Keratinocyte (primary cell): ENCODE data around the gene SLC10A3. TPM values are rescaled to one million over a fixed set of nuclear protein-coding genes. Genes with fewer than 3 reads are reported as not detected.

Experiments used
- DNase-seq: peaks from one replicate; pipeline ENCODE4 v3.0.0-alpha.2; 2011; ENCODE audit warnings: low read depth, missing footprints, low spot score
- FAIRE-seq: peaks from 2 replicates; lab custom pipeline; 2011; peaks lifted over from hg19 to GRCh38; lab: Jason Lieb, UNC
- H2AFZ ChIP-seq: 2 replicates; pipeline ENCODE4 v1.6.0; 2012; ENCODE audit warnings: low read length, control low read depth, inconsistent platforms; ENCODE audit not compliant: control insufficient read depth
- H3K27ac ChIP-seq: 2 replicates; pipeline ENCODE4 v1.5.1; 2011; ENCODE audit warnings: low read length; ENCODE audit not compliant: control insufficient read depth, insufficient read depth
- H3K27me3 ChIP-seq: 3 replicates; pipeline ENCODE4 v1.6.0; 2011; ENCODE audit warnings: low read length; ENCODE audit not compliant: control insufficient read depth, insufficient read depth; ENCODE audit errors: extremely low read depth
- H3K36me3 ChIP-seq, 2 experiments: 2 replicates in 1 of 2; 3 replicates in 1 of 2; pipeline ENCODE4 v1.5.1; 2011; ENCODE audit warnings: low read length in 2 of 2, mild to moderate bottlenecking in 1 of 2; ENCODE audit not compliant: control insufficient read depth in 2 of 2, insufficient read depth in 2 of 2; ENCODE audit errors: extremely low read depth in 1 of 2
- H3K4me1 ChIP-seq: 3 replicates; pipeline ENCODE4 v1.5.1; 2011; ENCODE audit warnings: low read length; ENCODE audit not compliant: control insufficient read depth, insufficient read depth; ENCODE audit errors: extremely low read depth
- H3K4me2 ChIP-seq: 3 replicates; pipeline ENCODE4 v1.6.0; 2011; ENCODE audit warnings: low read depth, low read length; ENCODE audit not compliant: control insufficient read depth, insufficient read depth; ENCODE audit errors: extremely low read depth
- H3K4me3 ChIP-seq, 3 experiments: fragments of 200-600 bp in 1 of 3; sonication (generic) in 1 of 3; 2 replicates in 2 of 3; 3 replicates in 1 of 3; pipeline ENCODE4 v1.5.1; 2011 to 2016; ENCODE audit warnings: low read length in 3 of 3, mild to moderate bottlenecking in 3 of 3, control low read depth in 2 of 3, inconsistent platforms in 1 of 3, low read depth in 1 of 3, mixed read lengths in 1 of 3, mixed run types in 1 of 3, moderate library complexity in 1 of 3; ENCODE audit not compliant: control insufficient read depth in 2 of 3, insufficient read depth in 2 of 3; ENCODE audit errors: extremely low read depth in 1 of 3
- H3K79me2 ChIP-seq: 2 replicates; pipeline ENCODE4 v1.6.0; 2012; ENCODE audit warnings: low read length; ENCODE audit not compliant: control insufficient read depth, insufficient read depth
- H3K9ac ChIP-seq: 3 replicates; pipeline ENCODE4 v1.6.0; 2011; ENCODE audit warnings: low read length; ENCODE audit not compliant: control insufficient read depth, insufficient read depth; ENCODE audit errors: extremely low read depth
- H3K9me1 ChIP-seq: 3 replicates; pipeline ENCODE4 v1.6.0; 2011; ENCODE audit warnings: low read length; ENCODE audit not compliant: control insufficient read depth, insufficient read depth; ENCODE audit errors: extremely low read depth
- H3K9me3 ChIP-seq: 2 replicates; pipeline ENCODE4 v1.5.1; 2012; ENCODE audit warnings: low read depth, low read length; ENCODE audit not compliant: control insufficient read depth
- H4K20me1 ChIP-seq: 3 replicates; pipeline ENCODE4 v1.6.0; 2011; ENCODE audit warnings: low read length; ENCODE audit not compliant: control insufficient read depth, insufficient read depth; ENCODE audit errors: extremely low read depth
- CTCF ChIP-seq, 3 experiments: IDR thresholded peaks in 1 of 3; conservative IDR thresholded peaks in 1 of 3; optimal IDR thresholded peaks in 1 of 3; 2 replicates in 2 of 3; 3 replicates in 1 of 3; pipeline versions ENCODE3 to v1.5.1; 2011; ENCODE audit warnings: low read length in 3 of 3, mild to moderate bottlenecking in 3 of 3, moderate library complexity in 2 of 3, control low read depth in 1 of 3, inconsistent platforms in 1 of 3; ENCODE audit not compliant: insufficient read depth in 2 of 3; ENCODE audit errors: extremely low read depth in 1 of 3
- EZH2 ChIP-seq: IDR thresholded peaks from one replicate; pipeline ENCODE4 v1.6.1; 2012; ENCODE audit warnings: inconsistent platforms, mild to moderate bottlenecking, low read length, moderate library complexity
- dilution Hi-C: fragments of 300-500 bp; cut with MboI; formaldehyde crosslinking; loops from one replicate; pipeline ENCODE4 v1.7.0; 2020; ENCODE audit warnings: low sequenced_read_pairs; ENCODE audit not compliant: extremely low pct_ligation_motif_present
- polyA plus RNA-seq, 5 experiments: library from polyadenylated mRNA; depleted of rRNA in 3 of 5; stranded (reverse) in 3 of 5; stranded (forward) in 1 of 5; unstranded in 1 of 5; fragments of >200 nt; gene quantifications; 1 replicate in 1 of 5; 2 replicates in 3 of 5; 3 replicates in 1 of 5; pipeline versions ENCODE4 v1.2.1 to v1.2.3, GENCODE V29; 2011 to 2012; ENCODE audit warnings: missing spikeins in 2 of 5, low read depth in 1 of 5, low replicate concordance in 1 of 5

SLC10A3 gene
- polyA plus RNA-seq, 1 donor (not counting 4 experiments of a cell fraction or from before 2014, with no cell fraction given) = 8.1 TPM

- Histone ChIP-seq H3K4me2 (no peak overlapping the region), H3K9ac (no peak overlapping the region), H3K4me3 (no peak overlapping the region), H3K27ac (no peak overlapping the region), H3K4me1 (no peaks in the 10 kb centered on the region), H4K20me1 (no peaks in the 10 kb centered on the region), H3K36me3 (peaks cover 0 to 5% of the 10 kb centered on the region in 2 experiments), H3K27me3 (no peaks in the 10 kb centered on the region), H3K9me1 (no peaks in the 10 kb centered on the region), H3K79me2 (no peaks in the 10 kb centered on the region), H3K9me3 (peaks cover 2% of the 10 kb centered on the region), H2AFZ (no peak overlapping the region)
- no peak for DNase-seq
- no peak for TF ChIP-seq EZH2
- dilution Hi-C loops = no loop called here
- no peak for FAIRE-seq
Observed at GRCh38 chrX:154472685-154473632, 17.5 kb downstream of the SLC10A3 start.

GRCh38 chrX:154471839-154472684 lies 18.4 kb downstream of the SLC10A3 start:
- H3K4me2 ChIP-seq = no peak overlapping the region
- H3K27ac ChIP-seq = no peak overlapping the region
- dilution Hi-C loops = no loop called here
- H3K4me3 ChIP-seq = no peak overlapping the region
- TF ChIP-seq EZH2 (no peak), CTCF (optimal IDR thresholded peaks at IDR 0.05 in 1 of 3, IDR thresholded peaks at IDR 0.05 in 1 of 3, conservative IDR thresholded peaks at IDR 0.05 in 1 of 3; ENCODE audit: extremely low read depth in 1 of 3, insufficient read depth in 2 of 3, low read length in 3 of 3) (no peak)
- H3K9me1 ChIP-seq = no peaks in the 10 kb centered on the region
- no peaks in the 10 kb centered on the region for H3K4me1 ChIP-seq
- no peaks in the 10 kb centered on the region for H4K20me1 ChIP-seq
- H3K36me3 ChIP-seq = peaks cover 0 to 5% of the 10 kb centered on the region in 2 experiments
- peaks cover 2% of the 10 kb centered on the region for H3K9me3 ChIP-seq
- no peaks in the 10 kb centered on the region for H3K79me2 ChIP-seq
- no peak for FAIRE-seq
- H3K9ac ChIP-seq = no peak overlapping the region
- H3K27me3 ChIP-seq = no peaks in the 10 kb centered on the region
- DNase-seq = no peak
- no peak overlapping the region for H2AFZ ChIP-seq
